NOMO-1 (cell line): ENCODE measurements around the gene CISH.
A peak's percentile ranks its signal among the peaks of the same experiment; 100 is the strongest.

ENCODE experiments used
- DNase-seq, 2 experiments: peaks; one replicate each; lab custom pipeline; 2025; ENCODE audit not compliant: unreplicated experiment in 2 of 2; lab: John Stamatoyannopoulos, UW

Gene CISH

GRCh38 chr3:50573566-50574443, 37.8 kb downstream of the CISH start:
- DNase-seq: no peak

DNA sequence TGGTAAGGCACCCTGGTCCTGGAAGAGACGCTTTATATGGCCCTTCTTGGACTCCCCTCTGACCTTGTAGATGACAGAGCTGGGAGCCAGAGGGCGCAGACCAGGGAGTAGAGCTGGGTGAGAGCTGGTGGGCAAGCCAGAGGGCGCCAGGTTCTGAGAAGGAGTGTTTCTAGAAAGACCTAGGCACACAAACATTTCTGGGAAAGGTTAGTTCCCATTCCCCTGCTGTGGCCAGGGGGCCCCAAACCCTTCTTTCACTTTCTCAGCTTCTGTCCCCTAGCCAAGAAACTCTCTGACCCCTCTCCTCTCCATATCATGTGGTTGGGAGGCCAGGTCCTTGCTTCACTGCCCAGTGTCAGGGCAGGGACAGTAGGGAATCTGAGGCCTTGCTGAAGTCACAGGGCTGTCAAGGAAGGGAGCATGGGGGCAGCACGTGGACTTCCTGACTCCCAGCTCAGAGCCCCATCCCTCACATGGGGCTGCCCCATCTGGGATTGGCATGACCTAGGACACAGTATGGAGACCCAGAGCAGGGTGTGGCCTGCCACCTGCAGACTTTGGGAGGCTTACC, 38.7 kb downstream of the CISH start:
- no peak for DNase-seq

DNA sequence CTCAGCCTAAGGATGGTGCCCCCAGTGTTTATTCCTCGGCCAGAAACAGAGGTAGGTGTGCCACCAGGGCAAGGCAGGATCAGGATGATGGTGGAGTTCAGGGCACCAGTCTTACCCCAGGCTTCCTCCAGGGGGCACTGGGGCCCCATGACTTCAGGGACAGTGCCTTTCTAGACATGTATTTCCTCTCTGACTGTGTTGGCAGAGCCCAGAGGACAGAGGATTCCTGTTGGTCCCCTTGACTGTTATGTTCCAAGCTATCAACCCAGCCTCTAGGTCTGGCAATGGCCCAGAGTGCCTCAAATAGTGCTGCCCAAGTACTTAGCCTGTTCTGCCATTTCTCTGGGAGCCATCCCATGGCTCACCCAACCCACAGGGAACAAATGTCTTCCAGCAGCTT, 39.4 kb downstream of the CISH start:
- DNase-seq: peak; percentile 53 to 71

DNA sequence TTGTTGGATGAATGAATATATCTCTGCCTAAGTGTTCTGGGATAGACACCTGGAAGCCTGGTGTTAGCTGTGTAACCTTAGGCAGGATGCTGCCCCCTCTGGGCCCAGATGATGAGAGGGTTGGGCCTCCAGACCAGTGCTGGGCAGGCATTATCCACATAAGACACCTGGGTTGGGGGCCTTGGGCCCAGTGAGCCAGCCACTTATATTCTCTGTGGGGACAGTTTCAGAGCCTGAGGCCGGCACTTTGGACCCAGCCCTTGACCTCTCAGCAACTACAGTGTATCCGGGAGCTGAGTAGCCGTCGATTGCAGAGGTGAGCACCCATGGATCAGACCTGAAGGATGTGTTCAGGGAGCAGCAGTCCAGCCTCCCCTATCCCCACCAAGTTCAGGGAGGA, 40.1 kb downstream of the CISH start:
- DNase-seq: no peak

DNA sequence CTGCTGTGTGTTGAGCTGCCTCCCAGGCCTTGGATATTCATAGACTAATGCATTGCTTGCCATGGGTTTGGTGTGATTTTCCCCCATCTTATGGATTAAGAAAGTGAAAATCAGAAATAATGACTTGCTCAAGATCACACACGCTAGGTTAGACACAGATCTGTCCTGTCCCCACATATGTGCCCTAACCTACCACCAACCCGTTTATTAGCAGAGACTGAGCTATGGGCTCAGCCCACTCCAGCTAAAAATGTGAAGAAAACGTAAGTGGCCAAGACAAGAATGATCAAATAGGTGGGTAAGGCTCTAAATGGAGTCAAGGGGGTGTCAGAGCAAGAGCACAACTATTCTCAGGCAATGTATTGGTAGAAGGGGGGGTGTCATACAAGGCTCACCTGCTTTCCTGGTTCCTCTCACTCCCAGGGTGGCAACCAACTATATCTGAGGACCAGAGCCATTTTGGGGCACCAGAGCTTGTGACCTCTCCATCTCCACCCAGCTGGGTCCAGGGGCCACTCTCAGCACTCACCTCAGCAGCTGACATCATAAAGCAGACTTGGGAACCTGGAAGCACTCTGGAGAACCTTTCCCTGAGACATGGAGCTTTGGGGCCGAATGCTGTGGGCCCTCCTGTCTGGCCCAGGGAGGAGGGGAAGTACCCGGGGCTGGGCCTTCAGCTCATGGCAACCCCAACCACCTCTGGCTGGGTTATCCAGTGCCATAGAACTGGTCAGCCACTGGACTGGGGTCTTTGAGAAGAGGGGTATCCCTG, 40.9 kb downstream of the CISH start:
- DNase-seq: no peak

DNA sequence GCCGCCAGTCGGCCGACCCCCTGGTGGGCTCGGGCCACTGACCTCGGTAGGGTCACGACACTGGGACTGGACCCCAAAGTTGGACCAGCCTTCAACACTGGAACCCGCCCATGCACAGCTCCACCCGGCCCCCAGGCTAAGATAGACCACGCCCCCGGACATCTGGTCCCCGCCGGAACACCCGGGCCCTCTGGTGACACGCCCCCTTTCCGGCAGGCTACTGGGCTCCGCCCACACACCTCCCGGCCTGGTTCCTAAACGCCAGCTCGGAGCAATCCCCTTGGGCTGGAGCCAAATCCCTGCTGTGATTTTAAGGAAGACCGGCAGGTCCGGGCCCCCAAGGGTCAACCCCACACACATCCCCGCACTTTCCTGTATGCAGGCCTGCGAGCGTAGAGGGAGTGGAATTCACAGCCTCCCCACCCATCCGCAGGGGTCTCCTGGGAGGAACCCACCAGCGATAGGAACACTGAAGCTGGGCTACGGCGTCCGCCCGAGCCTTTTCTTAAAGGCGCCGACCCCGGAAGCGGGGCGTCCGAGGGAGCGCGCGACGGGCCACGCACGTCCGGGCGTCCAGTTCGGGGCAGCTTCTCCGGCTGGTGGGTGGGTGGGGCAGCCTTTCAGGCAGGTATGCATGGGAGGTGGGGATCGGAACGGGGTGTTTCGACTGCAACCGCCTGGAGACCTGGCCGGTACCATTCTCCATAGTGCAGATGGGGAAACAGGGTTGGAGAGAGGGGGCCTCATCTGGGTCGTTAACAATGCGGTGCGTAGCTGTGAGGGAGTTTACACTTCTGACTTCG, 42.4 kb downstream of the CISH start, which contains the start of gene HEMK1:
Gene HEMK1, plus strand, starts transcription at position 576 of the 803 bp plus-strand sequence. CDS start 1,583 bp downstream, outside the sequence.
- peak; percentile 86 to 89 for DNase-seq

DNA sequence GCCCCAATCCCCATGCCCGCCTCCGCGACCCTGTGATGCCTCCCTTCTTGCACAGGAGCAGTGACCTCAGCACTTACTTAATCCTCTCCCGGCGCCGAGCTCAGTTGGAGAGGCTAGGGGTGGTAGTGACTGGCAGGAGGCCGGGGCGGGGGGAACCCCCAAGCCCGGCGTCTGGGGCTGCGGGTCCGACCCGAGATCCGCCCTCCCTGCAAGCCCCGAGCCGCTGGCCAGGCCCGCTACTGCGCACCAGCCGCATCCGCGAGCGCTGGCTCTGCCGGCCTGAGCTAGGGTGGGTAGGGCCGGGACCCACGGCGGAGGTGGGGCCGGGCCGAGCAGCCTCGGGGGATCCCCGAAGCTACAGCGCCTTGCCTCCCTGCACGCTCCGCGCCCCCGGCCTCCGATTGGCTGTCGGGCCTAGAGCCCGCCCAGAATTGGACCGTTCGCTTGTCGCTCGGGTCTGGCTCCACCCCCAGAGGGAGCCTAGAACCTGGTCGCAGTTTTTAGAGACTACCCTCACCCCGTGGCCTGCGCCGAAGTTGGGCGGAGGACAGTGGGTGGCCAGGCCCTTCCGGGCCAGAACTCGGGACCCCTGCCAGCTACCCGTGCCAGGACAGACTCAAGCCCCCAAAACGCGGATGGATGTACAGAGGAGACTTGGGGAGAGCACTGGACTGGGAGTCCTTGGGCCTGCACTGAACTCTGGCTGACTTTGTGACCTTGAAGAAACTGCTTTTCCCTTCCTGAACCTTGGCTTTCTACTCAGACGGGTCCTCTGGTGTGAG, 44.0 kb downstream of the CISH start, which contains the start of gene C3orf18:
Gene C3orf18, minus strand, starts transcription at position 362 of the 782 bp plus-strand sequence. CDS start 2,048 bp downstream, outside the sequence.
- peak; percentile 84 to 92 for DNase-seq

DNA sequence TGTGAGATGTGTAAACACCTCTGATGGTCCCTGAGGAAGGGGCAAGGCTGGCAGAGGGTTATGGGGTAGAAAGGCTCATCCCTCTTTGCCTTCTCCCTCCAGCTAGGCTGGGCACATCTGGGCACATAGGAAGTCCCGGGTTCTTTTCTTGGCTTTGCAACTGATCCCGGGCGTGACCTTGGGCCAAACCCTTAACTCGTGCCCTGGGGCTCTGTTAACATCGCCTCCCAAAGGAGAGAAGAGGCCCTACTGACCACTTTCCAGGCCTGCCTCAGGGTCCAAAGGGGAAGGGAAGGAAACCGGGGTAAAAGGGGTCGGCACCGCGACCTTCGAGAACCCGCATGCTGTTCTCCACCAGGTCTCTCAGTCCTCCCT, 44.6 kb downstream of the CISH start:
- no peak for DNase-seq

DNA sequence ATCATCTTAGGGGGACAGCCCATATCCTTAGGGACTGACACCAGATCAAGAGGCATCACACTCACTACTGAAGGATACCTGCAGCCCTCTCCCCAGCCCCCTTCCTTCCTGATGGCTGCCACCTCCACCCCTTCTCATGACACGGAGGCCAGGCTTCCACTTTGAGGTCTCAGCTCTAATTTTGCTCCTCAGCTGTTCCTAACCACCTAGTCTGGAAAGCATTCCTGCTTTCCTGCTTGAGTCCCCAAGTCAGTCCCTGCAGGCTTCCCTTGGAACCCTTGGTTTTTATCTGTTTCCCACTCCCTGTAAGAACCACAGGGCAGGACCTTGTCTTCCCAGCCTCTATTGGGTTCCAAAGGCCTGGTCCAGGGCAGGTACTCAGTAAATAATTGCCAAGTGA, 47.3 kb downstream of the CISH start:
- no peak for DNase-seq

DNA sequence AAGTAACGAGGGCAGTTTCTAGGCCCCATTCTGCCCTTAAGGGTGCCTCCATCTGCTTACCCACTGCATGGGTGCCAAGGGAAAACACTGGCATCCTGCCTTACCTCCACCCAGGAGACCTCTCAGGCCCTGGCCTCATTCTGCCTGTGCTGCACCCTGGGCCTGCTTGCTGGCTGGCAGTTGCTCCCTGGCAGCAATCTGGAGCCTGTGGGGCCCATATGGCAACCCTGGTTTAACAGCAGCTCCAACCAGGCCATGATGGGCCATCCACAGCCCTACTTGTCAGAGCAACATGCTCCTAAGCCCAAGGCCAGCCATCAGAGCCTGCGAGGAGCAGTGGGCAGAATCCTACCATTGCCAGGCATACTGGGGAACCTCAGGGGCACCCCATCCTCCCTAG, 47.7 kb downstream of the CISH start:
- DNase-seq: no peak

GRCh38 chr3:50562861-50563260, 48.7 kb downstream of the CISH start:
- DNase-seq: no peak

DNA sequence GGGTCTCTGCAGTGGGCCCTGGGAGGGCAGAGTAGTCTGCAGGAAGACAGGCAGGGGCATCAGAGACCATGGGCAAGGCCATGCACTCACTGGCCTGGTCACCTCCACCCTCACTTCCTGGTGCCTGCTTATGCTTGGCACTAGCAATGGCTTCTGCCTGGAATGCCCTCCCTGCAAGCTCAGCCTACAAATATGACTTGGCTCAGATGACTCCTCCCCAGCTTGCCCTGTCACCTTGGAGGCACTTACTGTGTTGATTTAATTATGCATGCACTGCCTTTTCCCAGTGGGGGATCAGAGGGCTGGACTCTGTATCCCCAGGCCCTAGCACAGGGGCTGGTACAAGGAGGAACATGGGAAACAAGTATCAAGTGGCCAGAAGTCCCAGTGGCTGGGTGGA, 51.9 kb downstream of the CISH start:
- DNase-seq: no peak

GRCh38 chr3:50557915-50558314, 53.7 kb downstream of the CISH start:
- no peak for DNase-seq

- no peak for DNase-seq
Measured at GRCh38 chr3:50557106-50557505, 54.5 kb downstream of the CISH start.
